ENCODE results near the gene ROR2. TPM values are rescaled to one million over a fixed set of nuclear protein-coding genes. Genes with fewer than 3 reads are reported as not detected.

The ROR2 gene
- total RNA-seq, 1 donor from 2014 or later, result 3.0 TPM

DNA sequence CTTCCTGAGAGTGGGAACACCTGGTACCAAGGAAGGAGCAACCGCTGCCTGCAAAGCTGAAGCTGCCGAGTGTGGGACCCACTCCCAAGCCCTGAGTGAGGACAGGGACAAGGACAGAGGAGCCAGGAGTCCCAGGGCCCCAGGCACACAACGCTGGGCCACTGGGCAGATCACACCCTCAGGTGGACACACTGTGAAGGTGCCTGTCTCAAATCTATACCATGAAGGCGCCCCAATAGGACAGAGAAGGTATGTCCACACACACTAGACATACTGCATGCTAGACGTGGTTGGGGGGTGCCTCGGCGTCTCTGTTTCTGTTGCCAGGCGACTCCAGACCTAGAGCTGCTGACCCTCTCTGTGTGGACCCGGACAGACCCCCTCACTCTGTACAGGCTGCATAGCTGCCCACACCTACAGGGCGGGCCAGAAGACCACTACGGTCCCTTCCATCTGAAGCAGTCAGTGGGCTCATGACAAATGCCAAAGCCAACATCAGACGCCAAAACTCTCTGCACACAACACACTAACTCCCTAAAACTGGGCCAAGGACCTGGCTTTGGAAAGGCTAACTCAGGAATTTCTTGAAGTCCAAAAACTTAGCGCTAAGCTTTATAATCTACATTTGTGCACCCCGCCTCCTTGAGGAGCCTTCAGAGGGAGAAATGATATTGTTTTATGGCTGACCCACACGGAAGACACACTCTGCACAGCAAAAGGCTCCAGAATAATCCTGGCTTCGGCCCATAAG, 60.7 kb downstream of the ROR2 start:
- DNase-seq (ENCODE audit: low spot score) (no peak), ATAC-seq (peak; percentile 30)
- intact Hi-C loops (cut with DNase I), result no loop called here

DNA sequence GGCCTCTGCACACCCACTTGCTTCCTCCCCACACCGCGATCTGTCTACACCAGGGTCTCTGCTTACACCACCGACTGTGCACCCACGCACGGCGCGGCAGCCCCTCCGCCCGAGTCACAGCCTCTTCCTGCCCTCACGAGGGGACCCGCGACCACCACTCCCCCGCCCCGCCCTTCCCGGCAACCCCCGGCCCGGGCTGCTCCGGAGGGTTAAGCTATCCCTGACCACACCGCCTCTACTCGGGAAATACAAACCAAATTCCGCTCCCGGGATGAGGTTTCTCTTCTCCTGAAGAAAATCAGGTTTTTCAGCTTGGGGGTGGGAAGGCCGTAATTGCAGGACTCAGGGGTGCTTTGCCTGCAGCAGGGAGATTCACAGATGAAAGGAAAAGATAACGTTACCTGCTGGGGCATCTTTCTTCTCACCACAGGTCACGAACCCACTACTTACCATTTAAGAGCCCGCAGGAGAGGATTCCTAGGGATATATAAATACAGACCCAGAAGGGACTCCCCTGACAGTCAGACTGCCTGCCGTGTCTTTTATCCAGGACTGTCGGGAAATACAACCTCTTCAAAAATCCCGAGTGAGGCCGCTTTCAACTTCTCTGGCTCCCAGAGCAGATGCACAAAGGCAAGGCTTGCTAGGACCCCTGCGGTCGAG, 63.5 kb downstream of the ROR2 start:
- intact Hi-C loops (cut with DNase I), result no loop called here
- ATAC-seq (no peak), DNase-seq (ENCODE audit: low spot score) (no peak)

DNA sequence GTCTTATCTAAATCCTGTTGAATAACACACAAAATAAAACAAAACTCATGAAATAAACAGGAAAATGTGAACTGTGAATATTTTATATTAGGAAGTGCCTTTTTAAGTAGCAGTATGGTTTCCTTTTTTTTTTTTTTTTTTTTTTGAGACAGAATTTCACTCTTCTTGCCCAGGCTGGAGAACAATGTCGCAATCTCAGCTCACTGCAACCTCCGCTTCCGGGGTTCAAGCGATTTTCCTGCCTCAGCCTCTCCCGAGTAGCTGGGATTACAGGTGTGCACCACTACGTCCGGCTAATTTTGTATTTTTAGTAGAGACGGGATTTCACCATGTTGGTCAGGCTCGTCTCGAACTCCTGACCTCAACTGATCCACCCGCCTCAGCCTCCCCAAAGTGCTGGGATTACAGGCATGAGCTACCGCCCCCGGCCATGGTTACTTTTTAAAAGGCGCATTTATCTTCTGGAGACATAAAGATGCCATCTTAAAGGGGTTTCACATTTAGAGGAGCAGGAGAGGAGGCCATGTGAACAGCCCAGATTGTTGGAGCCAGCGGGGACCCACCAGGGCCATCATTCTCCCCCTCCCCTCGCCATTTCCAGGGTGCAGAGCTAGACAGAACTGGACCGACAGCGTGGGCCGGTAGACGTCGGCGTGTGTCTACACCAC, 64.1 kb downstream of the ROR2 start:
- ATAC-seq, result no peak
- intact Hi-C loops (cut with DNase I), result no loop called here
- no peak for DNase-seq (ENCODE audit: low spot score)

DNA sequence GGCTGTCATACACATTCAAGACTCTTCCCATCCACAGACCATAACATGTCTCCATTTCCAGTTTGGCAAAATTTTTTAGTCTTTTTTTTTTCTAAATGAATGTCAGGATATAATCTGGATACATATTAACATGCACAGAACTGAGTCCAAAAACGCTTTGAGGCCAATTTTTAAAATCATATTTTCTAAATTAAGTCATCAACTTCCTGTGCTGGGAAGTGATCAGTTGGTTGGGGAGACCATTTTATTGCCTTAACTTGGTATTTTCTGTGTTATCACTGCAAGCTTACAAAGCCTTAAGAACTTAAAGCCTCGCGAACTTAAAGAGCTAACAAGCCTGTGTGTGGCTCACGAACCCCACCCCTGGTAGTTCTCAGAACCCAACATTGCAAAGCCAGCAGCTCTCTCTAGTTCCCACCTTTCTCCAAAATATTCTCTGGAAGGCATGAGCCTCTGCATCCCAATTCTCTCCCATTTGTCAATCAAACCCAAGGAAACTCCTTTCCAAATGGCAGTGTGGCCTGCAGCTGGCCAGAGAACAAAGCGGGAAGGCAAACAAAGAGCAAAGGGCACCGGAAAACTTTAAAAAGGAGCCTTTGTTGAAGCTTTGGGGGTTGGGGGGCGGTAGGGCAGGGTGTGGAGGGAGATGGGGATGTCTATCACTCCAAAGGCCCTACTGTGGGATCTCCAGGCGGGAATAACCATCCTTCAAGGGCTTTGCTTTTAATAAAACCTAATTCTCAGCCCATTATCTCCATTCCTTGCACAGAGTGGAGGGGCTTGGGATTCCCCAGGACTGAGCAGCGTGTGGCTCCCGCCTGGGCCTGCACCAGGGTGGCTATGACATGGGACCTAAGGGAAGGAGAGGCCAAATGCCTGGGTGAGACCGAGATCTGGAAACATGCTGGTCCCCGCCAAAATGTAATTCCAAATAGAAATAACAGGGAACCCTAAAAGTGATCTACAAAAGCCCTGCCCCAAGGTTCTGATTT, 65.0 kb downstream of the ROR2 start:
- ATAC-seq, result no peak

DNA sequence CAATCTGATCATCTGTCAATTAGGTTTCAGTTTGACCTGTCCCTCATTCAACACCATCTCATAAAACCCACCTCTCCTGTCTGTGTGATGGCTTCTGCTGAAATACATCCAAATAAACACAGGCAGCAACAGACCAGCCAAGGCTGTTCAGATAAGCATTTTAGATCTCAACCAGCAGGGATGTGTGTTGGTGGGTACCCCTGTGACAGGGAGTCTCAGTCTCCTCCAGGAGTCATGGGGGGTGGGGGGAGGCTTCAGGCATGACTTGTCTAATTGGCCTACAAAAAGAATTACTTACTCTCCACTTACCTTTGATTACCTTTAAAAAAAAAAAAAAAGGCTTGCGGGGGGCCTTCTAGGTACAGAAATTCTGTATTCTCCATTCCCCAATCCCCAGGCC, 65.9 kb downstream of the ROR2 start:
- DNase-seq (ENCODE audit: low spot score) (no peak), ATAC-seq (no peak)
- intact Hi-C loops (cut with DNase I), result no loop called here

More for the DNA sequence above, 65.0 kb downstream of the ROR2 start:
- DNase-seq (ENCODE audit: low spot score), result no peak
- intact Hi-C loops (cut with DNase I), result no loop called here

DNA sequence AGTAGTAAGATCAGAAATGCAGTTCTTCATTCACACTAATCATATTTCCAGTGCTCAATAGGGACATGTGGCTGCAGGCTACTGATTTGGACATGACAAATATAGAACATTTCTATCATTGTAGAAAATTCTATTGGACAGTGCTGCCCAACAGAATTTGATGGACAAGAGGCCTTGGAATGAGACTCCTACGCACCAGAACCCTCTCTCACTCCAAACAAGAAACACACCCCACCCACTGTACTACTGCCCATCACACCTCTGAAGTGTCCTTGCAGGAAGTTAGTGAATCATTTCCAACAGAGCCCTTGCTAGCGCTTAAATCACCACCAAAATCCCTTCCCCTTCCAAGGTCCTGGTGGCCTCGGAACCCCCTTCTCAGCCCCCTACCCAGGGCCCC, 66.5 kb downstream of the ROR2 start:
- intact Hi-C loops (cut with DNase I), result no loop called here
- no peak for ATAC-seq
- DNase-seq (ENCODE audit: low spot score), result no peak

DNA sequence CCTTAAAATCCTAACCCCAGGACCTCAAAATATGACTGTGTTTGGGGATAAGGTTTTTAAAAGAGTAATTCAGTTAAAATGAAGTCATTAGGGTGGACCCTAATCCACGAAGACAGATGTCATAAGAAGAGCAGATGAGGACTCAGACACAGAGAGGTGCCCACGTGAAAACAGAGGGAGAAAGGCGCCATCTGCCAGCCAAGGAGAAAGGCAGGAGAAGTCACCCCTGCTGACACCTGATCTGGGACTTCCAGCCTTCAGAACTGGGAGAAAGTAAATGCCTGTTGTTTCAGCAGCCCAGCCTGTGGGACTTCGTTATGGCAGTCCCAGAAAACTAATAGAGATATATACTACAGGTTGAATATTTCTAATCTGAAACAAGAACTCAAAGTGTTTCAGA, 67.4 kb downstream of the ROR2 start:
- DNase-seq (ENCODE audit: low spot score), result no peak
- no peak for ATAC-seq
- intact Hi-C loops (cut with DNase I), result no loop called here

DNA sequence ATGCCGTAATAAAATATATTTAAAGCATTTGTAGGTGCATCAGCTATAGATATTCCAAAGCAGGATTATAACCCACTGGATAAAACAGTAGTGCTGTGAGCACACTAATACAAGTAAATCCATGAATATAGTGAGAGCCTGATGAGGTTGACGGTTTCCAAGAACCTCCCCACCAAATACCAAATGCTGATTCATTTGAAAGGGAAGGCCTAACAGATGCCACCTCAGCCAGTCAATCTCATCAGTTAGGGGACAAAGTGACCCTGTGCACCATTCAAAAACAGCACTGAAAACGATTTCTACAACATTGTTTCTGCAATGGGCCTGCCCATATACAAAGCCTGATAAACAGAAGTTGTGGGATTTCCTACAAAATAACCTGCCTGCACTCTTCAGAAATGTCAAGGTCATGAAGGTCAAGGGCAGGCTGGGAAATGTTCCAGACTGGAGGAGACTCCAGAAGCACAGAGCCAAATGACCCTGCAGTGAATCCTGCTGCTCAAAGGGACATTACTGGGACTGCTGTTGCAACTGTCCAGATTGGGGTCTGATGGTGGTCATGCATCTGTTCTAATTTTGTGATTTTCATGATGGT, 69.6 kb downstream of the ROR2 start:
- intact Hi-C loops (cut with DNase I), result no loop called here
- DNase-seq (ENCODE audit: low spot score) (no peak), ATAC-seq (no peak)

DNA sequence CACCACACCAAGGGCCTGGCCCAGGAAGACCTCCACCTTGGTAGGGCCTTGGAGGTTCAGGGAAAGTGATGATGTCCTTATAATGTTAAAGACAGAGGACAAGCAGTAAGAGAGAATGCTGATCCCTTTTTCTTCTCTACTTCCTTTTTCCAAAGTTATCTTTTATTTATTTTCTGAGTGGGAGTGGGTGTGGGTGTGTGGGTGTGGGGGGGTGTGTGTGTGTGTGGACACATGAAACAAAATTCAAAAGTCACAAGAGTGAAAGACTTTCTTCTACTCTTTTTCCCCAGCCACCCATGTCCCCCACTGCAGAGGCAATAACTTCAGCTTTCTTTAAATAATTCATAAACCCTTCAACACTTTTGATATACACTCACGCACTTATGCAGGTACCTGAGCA, 70.8 kb downstream of the ROR2 start:
- intact Hi-C loops (cut with DNase I), result no loop called here
- DNase-seq (ENCODE audit: low spot score), result no peak
- ATAC-seq, result no peak

DNA sequence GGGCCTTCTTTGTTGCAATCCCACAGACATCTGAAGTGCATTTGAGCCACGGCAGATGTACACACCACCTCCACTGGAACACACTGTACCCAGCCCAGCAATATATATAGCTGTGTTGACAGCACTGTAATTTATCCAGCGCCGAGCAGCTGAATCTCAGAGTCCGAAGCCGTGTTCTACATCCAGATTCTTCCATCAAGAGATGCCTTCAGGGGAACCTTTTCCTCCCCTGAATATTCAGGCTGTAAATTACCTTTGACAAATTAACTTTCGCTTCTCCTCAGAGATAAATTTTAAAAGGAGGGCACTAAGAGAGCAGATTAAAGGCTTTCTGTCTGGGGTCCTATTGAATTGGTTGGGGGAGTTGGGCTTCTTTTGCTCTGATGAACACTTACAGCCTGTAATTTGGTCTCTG, 76.4 kb downstream of the ROR2 start:
- no peak for DNase-seq (ENCODE audit: low spot score)
- intact Hi-C loops (cut with DNase I), result no loop called here
- ATAC-seq, result no peak

DNA sequence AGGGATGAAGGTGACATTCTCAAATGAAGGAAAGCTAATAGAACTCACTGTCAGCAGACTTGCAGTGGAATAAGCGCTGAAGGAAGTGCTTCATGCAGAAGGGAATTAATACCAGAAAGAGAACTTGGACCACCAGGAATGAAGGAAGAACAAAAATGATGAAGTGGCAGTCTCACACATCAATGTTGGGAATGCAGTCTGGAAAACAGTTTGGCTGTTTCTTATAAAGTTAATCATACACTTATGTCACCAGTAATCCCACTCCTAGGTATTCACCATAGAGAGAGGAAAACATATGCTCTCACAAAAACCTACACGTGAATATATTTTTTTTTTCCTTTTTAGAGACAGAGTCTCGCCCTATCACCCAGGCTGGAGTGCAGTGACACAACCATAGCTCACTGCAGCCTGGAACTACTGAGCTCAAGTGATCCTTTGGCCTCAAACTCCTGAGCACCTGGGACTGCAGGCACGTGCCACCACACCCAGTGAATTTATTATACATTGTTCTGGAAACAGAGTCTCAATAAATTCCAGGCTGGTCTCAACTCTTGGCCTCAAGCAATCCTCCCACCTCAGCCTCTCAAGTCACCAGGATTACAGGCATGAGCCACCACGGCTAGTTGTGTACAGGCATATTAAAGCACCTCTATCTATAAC, 81.2 kb downstream of the ROR2 start:
- DNase-seq (ENCODE audit: low spot score) (no peak), ATAC-seq (no peak)
- intact Hi-C loops (cut with DNase I), result no loop called here

DNA sequence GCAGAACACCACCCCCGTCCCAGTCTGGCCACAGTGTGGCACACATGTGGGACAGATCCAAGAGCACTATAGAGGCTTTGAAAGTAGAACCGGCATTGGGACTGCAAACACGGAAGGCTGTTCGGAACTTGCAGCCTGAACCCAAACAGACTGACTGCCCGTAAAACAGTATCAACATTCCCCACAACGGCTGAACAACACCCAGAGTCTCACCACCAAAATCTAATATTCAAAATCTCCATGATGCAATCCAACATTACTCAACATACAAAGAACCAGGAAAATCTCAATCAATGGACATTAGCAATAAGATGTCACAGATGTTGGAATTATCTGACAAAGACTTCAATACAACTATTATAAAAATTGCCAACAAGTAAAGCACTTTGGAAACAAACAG, 82.3 kb downstream of the ROR2 start:
- intact Hi-C loops (cut with DNase I), result no loop called here
- DNase-seq (ENCODE audit: low spot score), result no peak
- ATAC-seq, result no peak

DNA sequence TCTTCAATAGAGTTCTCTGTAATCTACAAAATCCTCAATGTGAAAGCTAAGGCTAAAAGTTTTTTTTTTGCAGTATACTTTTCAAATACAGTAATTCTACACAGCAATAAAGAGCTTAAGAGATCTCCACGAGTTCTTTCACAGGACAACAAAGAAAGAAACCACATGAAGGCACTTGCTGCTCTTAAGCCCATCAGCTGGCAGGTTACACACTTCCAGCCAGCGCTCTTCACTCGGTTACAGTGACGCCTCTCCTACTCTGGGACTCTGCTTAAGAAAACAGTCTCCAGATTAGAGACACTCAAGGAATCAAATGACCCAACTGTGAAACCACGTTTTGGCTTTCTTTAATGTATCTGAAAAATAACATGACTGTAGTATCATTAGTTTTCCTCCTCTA, 85.0 kb downstream of the ROR2 start:
- intact Hi-C loops (cut with DNase I), result no loop called here
- ATAC-seq, result no peak
- no peak for DNase-seq (ENCODE audit: low spot score)

DNA sequence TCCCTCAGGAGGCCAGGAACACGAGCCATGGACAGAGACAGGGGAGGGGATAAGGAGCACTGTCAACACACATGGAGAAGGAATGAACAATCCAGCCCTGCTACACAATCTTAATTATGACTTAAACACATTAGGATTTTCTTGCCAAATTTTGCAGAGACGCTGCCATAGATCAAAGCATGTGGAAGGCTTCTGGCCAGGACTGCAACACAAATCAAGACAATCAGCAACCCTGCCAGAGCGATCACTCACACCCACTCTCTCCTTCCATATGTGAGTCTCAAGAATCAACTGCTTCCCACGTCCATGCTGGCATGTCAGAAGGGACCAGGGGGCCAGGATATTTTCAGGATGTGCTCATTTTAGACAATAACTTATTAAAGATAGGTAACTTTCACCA, 85.6 kb downstream of the ROR2 start:
- DNase-seq (ENCODE audit: low spot score) (no peak), ATAC-seq (no peak)
- intact Hi-C loops (cut with DNase I), result no loop called here

DNA sequence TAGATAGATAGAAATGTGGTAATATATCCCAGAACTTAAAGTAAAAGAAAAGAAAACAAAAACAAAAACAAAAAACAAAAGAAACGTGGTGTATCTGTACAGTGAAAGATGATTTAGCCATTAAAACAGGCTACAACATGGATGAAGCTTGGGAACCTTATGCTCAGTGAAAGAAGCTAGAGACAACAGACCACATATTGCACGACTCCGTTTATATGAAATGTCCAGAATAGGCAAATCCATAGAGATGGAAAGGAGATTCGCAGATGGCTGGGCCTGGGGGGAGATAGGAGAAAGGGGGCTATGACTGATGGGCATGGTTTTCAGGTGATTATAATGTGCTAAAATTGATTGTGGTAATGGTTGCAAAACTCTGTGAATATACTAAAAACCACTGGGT, 86.6 kb downstream of the ROR2 start:
- intact Hi-C loops (cut with DNase I), result no loop called here
- no peak for ATAC-seq
- no peak for DNase-seq (ENCODE audit: low spot score)

DNA sequence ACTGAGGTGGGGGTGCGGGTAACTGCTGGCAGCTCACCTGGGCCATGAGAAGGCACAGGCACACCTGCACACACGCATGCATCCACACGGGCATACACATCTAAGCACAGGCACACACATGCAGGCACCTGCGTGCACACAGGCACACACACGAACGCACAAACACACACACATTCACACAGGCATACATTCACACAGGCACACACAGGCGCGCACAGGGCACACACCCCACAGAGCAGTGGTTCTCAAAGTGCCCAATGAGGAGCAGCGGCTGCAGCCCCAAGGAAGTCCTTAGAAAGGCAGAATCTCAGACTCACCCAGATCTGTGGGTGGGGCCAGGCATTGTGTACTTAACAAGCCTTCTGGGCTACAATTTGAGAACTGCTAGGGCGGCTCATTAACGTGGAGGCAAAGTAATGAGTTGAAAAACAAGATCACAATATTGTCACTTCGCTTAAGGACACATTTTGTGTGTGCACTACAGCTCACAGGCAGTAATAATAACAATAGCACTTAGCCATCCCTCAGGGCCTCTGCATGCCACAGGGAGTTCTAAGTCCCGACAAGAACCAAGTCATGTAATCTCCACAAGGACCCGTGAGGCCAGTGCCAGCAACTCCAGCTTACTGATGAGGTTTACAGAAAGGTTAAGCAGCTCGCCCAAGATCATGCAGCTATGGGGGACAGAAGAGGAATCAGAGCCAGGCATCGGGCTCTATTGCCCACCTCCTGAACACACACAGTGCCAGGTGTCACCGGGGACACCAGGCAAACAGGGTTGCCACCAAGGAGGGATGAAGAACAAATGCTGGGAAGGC, 91.6 kb downstream of the ROR2 start:
- intact Hi-C loops (cut with DNase I), result no loop called here
- ATAC-seq (peak; percentile 40), DNase-seq (ENCODE audit: low spot score) (no peak)
